Lower leg skin (tissue), 4 donors: ENCODE results near the gene SLC25A13. TPM values are rescaled to one million over a fixed set of nuclear protein-coding genes. Genes with fewer than 3 reads are reported as not detected.

ENCODE experiments used
- DNase-seq, 2 donors: peaks; one replicate each; pipeline ENCODE4 v3.0.0-alpha.2; 2019; ENCODE audit warnings: low spot score in 2 of 2
- H3K4me3 ChIP-seq: fragments of 200-600 bp; sonication (generic); 2 replicates; pipeline ENCODE4 v1.5.1; 2017; ENCODE audit warnings: mild to moderate bottlenecking, low read depth; ENCODE audit not compliant: poor library complexity, severe bottlenecking
- POLR2A ChIP-seq, 2 donors: fragments of 450-650 bp; IDR thresholded peaks; one replicate each; pipeline ENCODE4 v1.6.1; 2016 to 2017; ENCODE audit warnings: antibody characterized with exemption in 2 of 2, mild to moderate bottlenecking in 1 of 2, moderate library complexity in 1 of 2
- WGBS, 2 donors: methylation state at CpG; one replicate each; pipeline ENCODE4 v1.1.5; 2018; 5-methylcytosine and 5-hydroxymethylcytosine counted together
- intact Hi-C: fragments of 100-400 bp; cut with DNase I; formaldehyde crosslinking; loops from one replicate; pipeline ENCODE4 v1.15.0; 2023; ENCODE audit warnings: low total_unique reads
- total RNA-seq, 4 donors: library from RNA; depleted of rRNA; stranded (reverse); fragments of >200 nt; gene quantifications; one replicate each; pipeline ENCODE4 v1.1.0, GENCODE V29; 2016
- TF ChIP-seq, protein P1 (sequence below), 3 donors: fragments of 450-650 bp; IDR thresholded peaks; one replicate each; pipeline ENCODE4 v1.5.1; 2016; ENCODE audit warnings: antibody characterized with exemption in 3 of 3, mild to moderate bottlenecking in 3 of 3, moderate library complexity in 2 of 3

SLC25A13 gene
- total RNA-seq, 4 donors from 2014 or later: 28.5 to 39.8 (median 33.0) TPM

DNA sequence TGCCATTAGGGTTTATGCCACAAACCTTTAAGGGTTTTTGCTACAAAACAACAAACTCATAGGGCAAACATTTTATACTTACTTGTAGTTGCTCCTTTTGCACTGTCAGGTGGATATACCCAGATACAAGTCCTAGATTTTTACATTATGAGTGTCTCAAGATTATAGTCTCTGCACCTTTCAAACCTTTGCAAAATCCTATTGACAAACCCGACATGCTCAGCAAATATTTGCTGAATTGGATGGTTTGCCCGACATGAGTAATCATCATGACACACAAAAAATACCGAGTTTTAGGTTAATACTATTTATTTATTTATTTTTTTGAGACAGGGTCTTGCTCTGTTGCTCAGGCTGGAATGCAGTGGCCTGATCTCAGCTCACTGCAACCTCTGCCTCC lies 117.3 kb downstream of the SLC25A13 start:
- no peak overlapping the region for H3K4me3 ChIP-seq
- 93 to 100% methylated on average over 3 of the region's 3 CpGs for WGBS, 2 donors
- no peak for DNase-seq
- TF ChIP-seq, protein P1, sequence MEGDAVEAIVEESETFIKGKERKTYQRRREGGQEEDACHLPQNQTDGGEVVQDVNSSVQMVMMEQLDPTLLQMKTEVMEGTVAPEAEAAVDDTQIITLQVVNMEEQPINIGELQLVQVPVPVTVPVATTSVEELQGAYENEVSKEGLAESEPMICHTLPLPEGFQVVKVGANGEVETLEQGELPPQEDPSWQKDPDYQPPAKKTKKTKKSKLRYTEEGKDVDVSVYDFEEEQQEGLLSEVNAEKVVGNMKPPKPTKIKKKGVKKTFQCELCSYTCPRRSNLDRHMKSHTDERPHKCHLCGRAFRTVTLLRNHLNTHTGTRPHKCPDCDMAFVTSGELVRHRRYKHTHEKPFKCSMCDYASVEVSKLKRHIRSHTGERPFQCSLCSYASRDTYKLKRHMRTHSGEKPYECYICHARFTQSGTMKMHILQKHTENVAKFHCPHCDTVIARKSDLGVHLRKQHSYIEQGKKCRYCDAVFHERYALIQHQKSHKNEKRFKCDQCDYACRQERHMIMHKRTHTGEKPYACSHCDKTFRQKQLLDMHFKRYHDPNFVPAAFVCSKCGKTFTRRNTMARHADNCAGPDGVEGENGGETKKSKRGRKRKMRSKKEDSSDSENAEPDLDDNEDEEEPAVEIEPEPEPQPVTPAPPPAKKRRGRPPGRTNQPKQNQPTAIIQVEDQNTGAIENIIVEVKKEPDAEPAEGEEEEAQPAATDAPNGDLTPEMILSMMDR (IDR thresholded peaks at IDR 0.05): no peak
- no peak for TF ChIP-seq POLR2A (IDR thresholded peaks at IDR 0.05)
- intact Hi-C loops: no loop called here

DNA sequence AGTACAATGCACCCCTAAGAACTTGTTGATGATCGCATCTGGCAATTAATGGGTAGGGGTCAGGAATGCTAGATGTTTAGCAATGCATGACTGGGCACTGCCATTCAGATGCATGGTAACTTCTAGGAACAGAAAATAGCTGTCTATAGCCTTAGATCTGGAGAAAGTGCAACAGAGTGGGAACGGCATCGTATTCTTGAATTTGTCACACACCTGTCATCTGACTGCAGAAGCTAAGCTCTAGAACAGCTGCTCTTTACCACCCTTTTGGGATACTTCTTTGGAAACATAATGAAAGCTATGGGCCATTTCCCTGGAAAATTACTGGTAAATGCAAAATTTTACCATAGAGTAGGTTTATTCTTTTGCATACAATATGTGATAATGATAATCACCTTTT lies 118.1 kb downstream of the SLC25A13 start:
- intact Hi-C loops: no loop called here
- 97 to 100% methylated on average over 3 of the region's 3 CpGs for WGBS, 2 donors
- no peak for DNase-seq

DNA sequence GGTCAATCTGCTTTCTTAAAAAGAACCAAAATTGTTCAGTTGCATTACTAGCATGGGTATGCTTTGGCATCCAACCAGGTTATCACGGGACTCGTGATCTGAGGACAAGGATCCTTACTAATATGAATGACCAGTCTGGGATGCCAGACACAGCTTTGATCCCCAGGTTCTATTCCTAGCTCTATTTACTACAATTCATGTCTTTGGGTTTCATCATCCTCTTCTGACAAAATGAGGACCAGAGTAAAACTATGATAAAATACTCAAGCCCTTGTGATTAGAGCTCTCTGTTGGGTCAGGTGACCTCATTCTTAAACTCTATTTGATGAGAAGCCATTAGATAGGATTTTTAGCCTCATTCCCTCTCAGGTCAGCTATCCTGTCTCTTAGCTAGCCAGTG lies 119.8 kb downstream of the SLC25A13 start:
- intact Hi-C loops: no loop called here
- TF ChIP-seq POLR2A (IDR thresholded peaks at IDR 0.05): no peak
- TF ChIP-seq, protein P1 (IDR thresholded peaks at IDR 0.05): no peak
- DNase-seq: no peak
- WGBS, 2 donors: 97 to 100% methylated on average over 2 of the region's 2 CpGs
- no peak overlapping the region for H3K4me3 ChIP-seq

More for the DNA sequence above, 118.1 kb downstream of the SLC25A13 start:
- TF ChIP-seq, protein P1 (IDR thresholded peaks at IDR 0.05): no peak
- no peak for TF ChIP-seq POLR2A (IDR thresholded peaks at IDR 0.05)
- H3K4me3 ChIP-seq: no peak overlapping the region

DNA sequence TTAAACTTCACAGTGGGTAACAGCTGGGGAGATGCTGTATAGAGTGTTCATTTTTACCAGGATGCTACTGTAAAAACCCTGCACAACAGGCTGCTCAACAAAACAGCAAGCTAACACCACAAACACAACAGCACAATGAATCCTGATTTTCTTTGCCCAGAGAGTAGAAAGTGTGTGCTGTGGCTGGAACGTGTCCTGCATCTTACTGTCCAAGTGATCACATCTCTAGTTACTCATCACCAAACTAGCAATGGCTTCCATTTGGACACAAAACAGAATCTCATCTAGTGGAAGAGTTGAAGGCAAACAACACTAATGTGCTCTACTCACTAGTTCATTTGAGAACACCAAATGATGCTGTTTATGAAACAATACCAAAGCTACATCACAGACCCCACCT lies 121.2 kb downstream of the SLC25A13 start:
- WGBS, 2 donors: 70 to 73% methylated on average over 1 of the region's 1 CpG
- TF ChIP-seq, protein P1 (IDR thresholded peaks at IDR 0.05): no peak
- TF ChIP-seq POLR2A (IDR thresholded peaks at IDR 0.05): no peak
- intact Hi-C loops: no loop called here
- H3K4me3 ChIP-seq: no peak overlapping the region
- no peak for DNase-seq

DNA sequence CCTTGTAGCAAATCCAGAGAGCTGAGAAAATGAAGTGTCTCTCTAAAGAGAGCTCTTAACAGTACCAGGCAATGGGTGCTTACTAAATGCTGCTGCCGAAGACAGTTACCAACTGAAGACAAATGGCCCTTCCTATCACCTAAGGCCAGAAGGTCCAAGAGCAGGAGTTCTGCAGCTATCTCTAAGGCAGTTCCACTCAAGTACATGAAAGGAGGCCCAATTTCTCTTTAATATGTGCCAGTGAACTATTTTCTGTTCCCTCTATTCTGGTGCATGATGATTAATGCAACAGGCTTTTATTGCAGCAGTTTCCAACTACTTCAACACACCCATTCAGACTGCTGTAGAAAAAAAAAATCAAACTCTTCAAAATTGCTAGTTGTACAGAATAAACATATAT lies 122.5 kb downstream of the SLC25A13 start:
- DNase-seq: no peak
- no peak overlapping the region for H3K4me3 ChIP-seq
- TF ChIP-seq, protein P1 (IDR thresholded peaks at IDR 0.05): no peak
- no peak for TF ChIP-seq POLR2A (IDR thresholded peaks at IDR 0.05)
- WGBS, 2 donors: 89 to 96% methylated on average over 1 of the region's 1 CpG
- intact Hi-C loops: no loop called here

GRCh38 chr7:96198047-96198636 lies 123.8 kb downstream of the SLC25A13 start:
- no peak overlapping the region for H3K4me3 ChIP-seq
- 85 to 86% methylated on average over 3 of the region's 3 CpGs for WGBS, 2 donors
- TF ChIP-seq POLR2A (IDR thresholded peaks at IDR 0.05): no peak
- TF ChIP-seq, protein P1 (IDR thresholded peaks at IDR 0.05): no peak
- no peak for DNase-seq
- intact Hi-C loops: no loop called here
